OCI-LY7 (cell line): ENCODE data around the gene PILRB. TPM values are rescaled to one million over a fixed set of nuclear protein-coding genes. Genes with fewer than 3 reads are reported as not detected.

ENCODE experiments used
- BruUV-seq: library from RNA; stranded (reverse); fragments of 400-500 nt; replicated peaks from 2 replicates; lab custom pipeline; 2021; lab: Mats Ljungman, UMichigan
- CTCF ChIA-PET: fragments of 300-600 bp; sonication (Branson Sonifier 250); formaldehyde crosslinking; loops from one replicate; lab custom pipeline; 2022; ENCODE audit warnings: antibody characterized with exemption; ENCODE audit not compliant: unreplicated experiment; lab: Charles Lee
- POLR2A ChIA-PET: fragments of 300-600 bp; sonication (Branson Sonifier 250); formaldehyde crosslinking; loops from one replicate; lab custom pipeline; 2022; ENCODE audit warnings: antibody characterized with exemption; lab: Charles Lee
- DNase-seq: peaks from one replicate; pipeline ENCODE4 v3.0.0-alpha.2; 2015; ENCODE audit warnings: low spot score
- H2AFZ ChIP-seq: fragments of 200-600 bp; sonication (generic), shearing (Covaris generic); 2 replicates; pipeline ENCODE4 v1.6.1; 2014; ENCODE audit warnings: mild to moderate bottlenecking, antibody characterized with exemption, low read length, moderate library complexity
- H3K27ac ChIP-seq: fragments of 200-600 bp; sonication (generic); 2 replicates; pipeline ENCODE4 v1.5.1; 2014; ENCODE audit warnings: mixed run types, low read depth, mild to moderate bottlenecking, moderate library complexity, low read length, inconsistent platforms; ENCODE audit not compliant: poor library complexity, severe bottlenecking
- H3K36me3 ChIP-seq: fragments of 200-600 bp; sonication (generic); 2 replicates; pipeline ENCODE4 v1.6.1; 2014; ENCODE audit warnings: mild to moderate bottlenecking, antibody characterized with exemption, low read length, moderate library complexity, mixed read lengths; ENCODE audit not compliant: insufficient read depth
- H3K4me1 ChIP-seq: fragments of 200-600 bp; sonication (generic); 2 replicates; pipeline ENCODE4 v1.5.1; 2014; ENCODE audit warnings: mild to moderate bottlenecking, low read length; ENCODE audit not compliant: insufficient read depth, poor library complexity, severe bottlenecking
- H3K4me2 ChIP-seq: fragments of 200-600 bp; sonication (generic); 2 replicates; pipeline ENCODE4 v1.6.1; 2014; ENCODE audit warnings: mild to moderate bottlenecking, low read length
- H3K4me3 ChIP-seq: fragments of 200-600 bp; sonication (generic); 2 replicates; pipeline ENCODE4 v1.5.1; 2014; ENCODE audit warnings: mild to moderate bottlenecking, low read depth, low read length; ENCODE audit not compliant: poor library complexity, severe bottlenecking
- H3K79me2 ChIP-seq: fragments of 200-600 bp; sonication (generic); 2 replicates; pipeline ENCODE4 v1.6.1; 2016; ENCODE audit warnings: low read depth, mild to moderate bottlenecking, low read length, moderate library complexity, mixed read lengths; ENCODE audit not compliant: insufficient read depth
- H3K9me2 ChIP-seq: fragments of 200-600 bp; sonication (generic); 2 replicates; pipeline ENCODE4 v1.6.1; 2016; ENCODE audit warnings: mild to moderate bottlenecking, low read length, mixed read lengths; ENCODE audit not compliant: insufficient read depth
- H3K9me3 ChIP-seq: fragments of 200-600 bp; sonication (generic); 2 replicates; pipeline ENCODE4 v1.6.1; 2014; ENCODE audit warnings: mild to moderate bottlenecking, mixed run types, low read length, mixed read lengths
- H4K20me1 ChIP-seq: fragments of 200-600 bp; sonication (generic); 2 replicates; pipeline ENCODE4 v1.6.1; 2014; ENCODE audit warnings: mild to moderate bottlenecking, antibody characterized with exemption, low read length, moderate library complexity, mixed read lengths; ENCODE audit not compliant: insufficient read depth
- EZH2phosphoT487 ChIP-seq: fragments of 200-600 bp; sonication (generic); IDR thresholded peaks from 2 replicates; pipeline ENCODE4 v1.6.1; 2018; ENCODE audit warnings: low read depth, borderline replicate concordance, mild to moderate bottlenecking, mixed run types, antibody characterized with exemption, low read length, moderate library complexity, mixed read lengths
- intact Hi-C: fragments of 100-400 bp; cut with micrococcal nuclease; formaldehyde crosslinking; loops from one replicate; pipeline ENCODE4 v1.10.0; 2022; ENCODE audit not compliant: unreplicated experiment
- total RNA-seq, 2 experiments: library from RNA; depleted of rRNA in 1 of 2; stranded (reverse); fragments of >200 nt in 1 of 2; shearing (Covaris generic) in 1 of 2; gene quantifications; 2 replicates each; pipeline ENCODE4 v1.2.3, GENCODE V29; 2014 to 2022
- TF ChIP-seq, protein P1 (sequence below): fragments of 200-600 bp; sonication (generic); conservative IDR thresholded peaks from 2 replicates; pipeline ENCODE4 v1.5.1; 2014; ENCODE audit warnings: mild to moderate bottlenecking, antibody characterized with exemption, low read length, moderate library complexity, mixed read lengths

The PILRB gene
- total RNA-seq, 2 experiments from 2014 or later = 95.0 to 102 TPM

DNA sequence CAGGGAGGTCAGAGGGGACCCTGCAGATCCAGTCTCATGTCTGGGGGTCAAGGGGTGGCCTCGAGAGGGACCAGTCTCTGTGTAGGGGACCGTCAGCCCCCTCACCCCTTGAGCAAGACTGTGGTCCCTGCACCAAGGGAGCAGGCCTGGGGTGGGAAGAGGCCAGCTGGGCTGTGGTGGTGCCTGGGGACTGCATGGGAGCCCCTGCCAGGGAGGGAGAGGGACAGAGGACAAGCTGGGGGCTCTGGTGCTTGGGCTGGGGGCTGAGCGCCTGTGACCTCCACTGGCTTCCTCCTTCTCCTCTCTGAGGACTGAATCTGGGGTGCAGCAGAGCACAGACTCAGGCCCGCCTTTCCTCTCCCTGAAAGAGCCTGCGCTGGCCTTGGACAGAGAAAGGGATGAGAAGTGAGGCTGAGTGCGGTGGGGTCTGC, 771 bp upstream of the PILRB start:
- intact Hi-C loops = no loop called here
- Histone ChIP-seq H4K20me1 (no peaks in the 10 kb centered on the region), H3K9me3 (no peaks in the 10 kb centered on the region), H2AFZ (no peak overlapping the region), H3K79me2 (no peaks in the 10 kb centered on the region), H3K27ac (no peak overlapping the region), H3K4me1 (peaks cover 17% of the 10 kb centered on the region), H3K9me2 (no peaks in the 10 kb centered on the region), H3K36me3 (peaks cover 93% of the 10 kb centered on the region), H3K4me2 (no peak overlapping the region), H3K4me3 (no peak overlapping the region)
- TF ChIP-seq EZH2phosphoT487 = no peak
- TF ChIP-seq, protein P1, sequence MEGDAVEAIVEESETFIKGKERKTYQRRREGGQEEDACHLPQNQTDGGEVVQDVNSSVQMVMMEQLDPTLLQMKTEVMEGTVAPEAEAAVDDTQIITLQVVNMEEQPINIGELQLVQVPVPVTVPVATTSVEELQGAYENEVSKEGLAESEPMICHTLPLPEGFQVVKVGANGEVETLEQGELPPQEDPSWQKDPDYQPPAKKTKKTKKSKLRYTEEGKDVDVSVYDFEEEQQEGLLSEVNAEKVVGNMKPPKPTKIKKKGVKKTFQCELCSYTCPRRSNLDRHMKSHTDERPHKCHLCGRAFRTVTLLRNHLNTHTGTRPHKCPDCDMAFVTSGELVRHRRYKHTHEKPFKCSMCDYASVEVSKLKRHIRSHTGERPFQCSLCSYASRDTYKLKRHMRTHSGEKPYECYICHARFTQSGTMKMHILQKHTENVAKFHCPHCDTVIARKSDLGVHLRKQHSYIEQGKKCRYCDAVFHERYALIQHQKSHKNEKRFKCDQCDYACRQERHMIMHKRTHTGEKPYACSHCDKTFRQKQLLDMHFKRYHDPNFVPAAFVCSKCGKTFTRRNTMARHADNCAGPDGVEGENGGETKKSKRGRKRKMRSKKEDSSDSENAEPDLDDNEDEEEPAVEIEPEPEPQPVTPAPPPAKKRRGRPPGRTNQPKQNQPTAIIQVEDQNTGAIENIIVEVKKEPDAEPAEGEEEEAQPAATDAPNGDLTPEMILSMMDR = no peak
- ChIA-PET CTCF (no interaction called here), POLR2A (no interaction called here)
- no TSS peak for BruUV-seq
- no peak for DNase-seq

DNA sequence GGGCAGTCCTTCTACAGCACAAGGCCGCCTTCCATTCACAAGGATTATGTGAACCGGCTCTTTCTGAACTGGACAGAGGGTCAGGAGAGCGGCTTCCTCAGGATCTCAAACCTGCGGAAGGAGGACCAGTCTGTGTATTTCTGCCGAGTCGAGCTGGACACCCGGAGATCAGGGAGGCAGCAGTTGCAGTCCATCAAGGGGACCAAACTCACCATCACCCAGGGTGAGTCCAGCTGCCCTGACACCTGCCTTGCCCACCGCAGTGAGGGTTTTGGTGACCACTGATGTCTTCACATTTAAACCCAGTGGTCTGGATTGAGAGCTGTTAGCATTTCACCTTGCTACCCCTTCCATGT, 918 bp downstream of the PILRB start:
- no peak for DNase-seq
- H3K9me3 ChIP-seq = no peaks in the 10 kb centered on the region
- H3K4me1 ChIP-seq = peaks cover 11% of the 10 kb centered on the region
- intact Hi-C loops = no loop called here
- H2AFZ ChIP-seq = no peak overlapping the region
- H3K4me2 ChIP-seq = no peak overlapping the region
- H3K36me3 ChIP-seq = peaks cover 96% of the 10 kb centered on the region
- no peaks in the 10 kb centered on the region for H4K20me1 ChIP-seq
- ChIA-PET POLR2A (no interaction called here), CTCF (no interaction called here)
- no peak overlapping the region for H3K4me3 ChIP-seq
- H3K27ac ChIP-seq = no peak overlapping the region
- H3K79me2 ChIP-seq = no peaks in the 10 kb centered on the region
- no peak for TF ChIP-seq EZH2phosphoT487
- TF ChIP-seq, protein P1 = no peak; the same call in 1 of the 2 replicates
- BruUV-seq = no TSS peak
- no peaks in the 10 kb centered on the region for H3K9me2 ChIP-seq

DNA sequence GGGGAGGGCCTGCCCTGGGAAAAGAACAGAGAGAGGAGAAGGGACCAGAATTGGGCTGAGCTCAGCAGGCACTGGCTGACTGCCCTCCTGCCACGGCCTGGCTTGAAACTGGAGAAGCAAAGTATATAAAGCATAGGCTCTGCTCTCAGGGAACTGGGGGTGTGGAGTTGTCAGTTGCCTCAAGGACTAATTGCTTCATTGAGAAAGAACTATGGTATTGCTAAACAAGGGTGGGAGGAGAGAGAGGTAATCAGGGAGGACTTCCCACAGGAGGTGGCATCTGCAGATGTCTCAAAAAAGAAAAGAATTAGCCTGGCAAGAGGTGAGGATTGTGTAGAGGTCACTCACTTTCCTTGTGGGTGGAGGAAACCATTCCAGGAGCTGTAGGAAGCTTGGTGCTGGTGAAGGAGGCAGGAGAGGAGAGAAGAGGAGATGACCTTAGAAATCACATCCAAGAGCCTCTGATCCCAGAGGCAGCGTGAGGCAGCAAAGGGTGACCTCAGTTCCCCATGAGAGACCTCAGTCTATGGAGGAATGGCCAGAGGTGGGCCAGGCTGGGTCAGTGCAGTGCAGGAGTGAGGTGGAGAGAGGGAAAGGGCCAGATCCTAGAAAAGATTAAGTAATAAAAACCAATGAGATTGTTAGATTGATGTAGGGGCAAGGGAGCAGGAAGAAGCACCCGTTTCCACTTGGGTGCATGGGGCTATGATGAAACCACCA, 2.4 kb downstream of the PILRB start:
- ChIA-PET CTCF (interaction anchor here (0.6 kb wide), 1 partner anchor 14 kb away, joined by 3 read pairs; no protein-coding TSS in a partner anchor), POLR2A (no interaction called here)
- Histone ChIP-seq H3K36me3 (peaks cover 98% of the 10 kb centered on the region), H3K79me2 (no peaks in the 10 kb centered on the region), H3K4me1 (peaks cover 15% of the 10 kb centered on the region), H3K9me3 (no peaks in the 10 kb centered on the region), H2AFZ (no peak overlapping the region), H3K4me2 (no peak overlapping the region), H3K4me3 (no peak overlapping the region), H3K9me2 (no peaks in the 10 kb centered on the region), H4K20me1 (no peaks in the 10 kb centered on the region), H3K27ac (no peak overlapping the region)
- TF ChIP-seq, protein P1 = no peak
- no peak for TF ChIP-seq EZH2phosphoT487
- DNase-seq = no peak
- intact Hi-C loops = no loop called here
- BruUV-seq = no TSS peak
